HCEC 1CT (cell line): ENCODE measurements around the gene CLCN5.

Experiments
- DNase-seq: peaks from one replicate; pipeline ENCODE4 v3.0.0-alpha.2; 2017

Gene CLCN5

DNA sequence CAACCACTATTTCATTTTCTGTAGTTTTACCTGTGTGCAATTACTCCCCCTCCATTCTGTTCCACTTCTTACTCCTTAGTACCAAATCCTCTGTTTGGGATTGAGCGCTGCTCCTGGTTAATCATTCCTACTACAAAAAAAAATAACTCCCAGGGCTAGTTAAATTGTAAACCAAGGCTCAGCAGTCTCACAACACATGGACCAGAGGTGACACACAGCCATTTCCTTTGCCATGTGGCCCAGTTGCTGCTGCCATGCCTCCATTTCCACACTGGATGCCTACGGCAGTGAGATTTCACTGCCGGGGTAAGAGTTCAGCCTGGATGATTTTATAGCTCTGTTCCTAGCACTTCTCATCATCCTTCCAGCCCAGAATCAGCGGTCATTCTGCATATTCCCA is 171.2 kb downstream of the CLCN5 start:
- DNase-seq: no peak

DNA sequence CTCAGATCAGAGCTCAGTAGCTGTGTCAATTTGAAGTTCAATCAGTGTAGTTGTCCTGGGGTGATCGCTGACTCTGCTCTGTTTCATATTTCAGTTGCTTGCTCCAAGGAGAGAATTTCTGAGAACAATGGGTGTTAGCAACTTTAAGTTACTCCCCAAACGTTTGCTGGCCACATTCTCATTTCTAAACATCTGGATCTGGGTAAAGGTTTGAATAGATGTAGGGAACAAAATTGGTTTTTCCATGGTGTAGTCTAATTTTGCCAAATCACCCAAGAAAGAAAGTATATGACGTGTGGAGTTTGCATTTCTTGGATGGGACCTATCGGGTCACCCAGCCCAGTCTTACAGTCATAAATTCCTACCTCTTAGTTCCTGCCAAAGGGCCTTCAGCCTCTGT is 174.7 kb downstream of the CLCN5 start:
- no peak for DNase-seq

DNA sequence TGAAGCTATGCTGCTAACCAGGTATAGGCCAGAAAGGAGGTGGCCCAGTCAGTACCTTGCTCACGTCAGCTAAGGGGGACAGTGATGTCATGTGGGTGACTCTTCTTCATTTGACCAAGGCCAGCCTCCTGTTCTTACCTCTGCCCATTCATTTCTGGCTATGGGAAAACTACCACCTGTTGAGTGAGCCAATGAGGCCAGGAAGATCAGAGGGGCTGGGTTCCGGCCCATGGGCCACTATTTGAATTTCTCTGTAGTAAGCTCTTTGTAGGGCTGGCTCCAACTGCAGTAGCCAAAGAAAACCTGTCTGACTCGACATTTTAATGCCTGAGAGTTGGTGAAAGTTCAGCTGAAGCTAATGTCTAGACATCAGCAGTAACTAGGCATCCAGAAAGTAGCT is 175.8 kb downstream of the CLCN5 start:
- no peak for DNase-seq

DNA sequence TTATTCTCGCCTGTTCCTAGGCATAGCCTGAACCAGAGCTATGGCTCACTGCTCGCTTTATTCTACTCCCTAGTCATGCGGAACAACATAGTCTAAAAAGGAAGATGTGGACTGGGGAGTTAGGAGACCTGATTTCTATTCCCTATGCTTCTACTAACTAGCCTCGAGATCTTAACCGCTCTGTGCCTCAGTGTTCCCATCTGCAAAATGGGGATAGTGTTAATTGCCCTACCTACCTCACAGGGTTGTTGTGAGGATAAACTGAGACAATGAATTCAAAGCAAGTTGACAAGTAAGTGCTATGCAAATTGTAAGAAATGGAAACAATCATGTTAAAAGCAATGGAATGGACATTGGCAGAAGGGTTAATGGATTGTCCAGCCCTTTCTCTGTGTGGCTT is 176.4 kb downstream of the CLCN5 start:
- no peak for DNase-seq

DNA sequence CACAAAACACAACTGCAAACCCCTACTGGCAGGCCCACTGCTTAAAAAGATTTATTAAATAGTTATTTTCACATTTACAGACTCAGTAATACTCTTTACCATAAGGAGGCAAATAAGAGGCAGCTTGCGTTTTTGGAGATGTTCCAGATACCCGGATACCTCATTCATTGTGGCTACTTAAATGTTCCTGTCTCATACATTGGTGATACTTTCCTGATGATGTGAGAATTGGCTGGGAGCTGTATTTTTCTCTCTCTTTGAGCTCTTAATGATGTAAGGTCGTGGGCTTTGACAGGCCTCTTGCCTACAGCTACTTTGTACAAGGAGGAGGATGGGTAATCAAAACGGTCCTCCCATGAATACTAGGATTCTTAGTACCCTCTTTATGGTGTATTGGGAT is 176.9 kb downstream of the CLCN5 start:
- no peak for DNase-seq

DNA sequence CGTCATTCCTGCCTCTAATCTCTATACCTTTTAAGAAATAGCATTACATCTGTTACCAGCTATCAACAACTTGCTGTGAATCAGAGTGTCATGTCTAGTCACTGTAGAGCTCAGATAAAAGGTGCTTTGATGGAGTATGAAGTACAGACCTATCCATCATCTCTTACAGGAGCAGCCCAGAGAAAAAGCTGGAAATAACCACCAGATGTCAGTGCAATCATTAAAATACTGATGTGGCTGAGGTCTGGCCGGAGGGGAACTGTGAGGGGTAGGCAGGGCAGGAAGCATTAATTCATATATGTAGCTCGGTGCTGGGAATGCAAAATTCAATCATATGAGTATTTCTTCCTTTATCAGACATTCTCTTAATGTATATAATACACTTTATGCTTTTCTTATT is 177.8 kb downstream of the CLCN5 start:
- DNase-seq: no peak

DNA sequence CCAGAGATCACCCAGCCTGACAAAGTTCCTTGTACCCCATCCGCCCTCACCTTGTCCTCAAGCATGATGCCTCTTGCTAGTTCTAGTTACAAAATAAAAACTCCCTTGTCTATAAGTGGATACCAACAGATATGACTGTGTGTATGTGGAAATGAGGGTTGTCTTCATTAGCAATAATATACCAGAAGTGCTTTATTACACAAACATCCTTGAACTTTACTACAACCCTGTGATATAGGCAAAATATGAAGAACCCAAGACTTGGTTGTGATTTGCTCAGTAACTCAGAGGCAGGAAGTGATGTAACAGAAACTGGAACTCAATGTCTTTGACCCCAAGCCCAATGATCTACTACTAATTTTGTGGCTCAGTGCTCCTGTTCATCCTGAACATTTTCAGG is 180.8 kb downstream of the CLCN5 start:
- DNase-seq: no peak

DNA sequence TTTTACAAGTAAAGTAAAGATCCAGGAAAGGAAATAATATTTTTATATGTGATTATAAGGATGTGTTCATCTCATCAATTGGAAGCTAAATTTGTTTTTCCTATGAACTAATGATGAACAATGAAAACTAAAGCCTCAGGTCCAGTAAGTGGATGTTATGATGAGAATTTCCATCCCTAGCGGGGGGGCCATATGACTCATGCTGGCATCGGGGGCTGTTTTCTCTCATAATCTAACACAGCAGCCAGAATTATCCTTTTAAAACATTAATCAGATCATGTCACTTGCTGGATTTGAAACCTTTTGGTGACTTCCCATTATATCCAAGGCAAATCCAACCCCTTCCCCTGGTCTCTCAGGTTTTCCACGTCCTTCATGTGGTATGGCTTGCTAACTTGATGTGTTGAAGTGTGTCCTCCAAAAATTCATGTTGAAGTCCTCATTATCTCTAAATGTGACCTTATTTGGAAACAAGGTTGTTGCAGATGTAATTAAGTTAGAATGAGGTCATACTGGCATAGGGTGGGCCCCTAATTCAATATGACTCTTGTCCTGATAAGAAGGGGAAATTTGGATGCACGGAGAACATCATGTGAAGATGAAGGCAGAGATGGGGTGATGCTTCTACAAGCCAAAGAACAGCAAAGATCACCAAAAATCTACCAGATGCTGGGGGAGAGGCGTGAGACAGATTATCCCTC is 181.6 kb downstream of the CLCN5 start:
- no peak for DNase-seq

DNA sequence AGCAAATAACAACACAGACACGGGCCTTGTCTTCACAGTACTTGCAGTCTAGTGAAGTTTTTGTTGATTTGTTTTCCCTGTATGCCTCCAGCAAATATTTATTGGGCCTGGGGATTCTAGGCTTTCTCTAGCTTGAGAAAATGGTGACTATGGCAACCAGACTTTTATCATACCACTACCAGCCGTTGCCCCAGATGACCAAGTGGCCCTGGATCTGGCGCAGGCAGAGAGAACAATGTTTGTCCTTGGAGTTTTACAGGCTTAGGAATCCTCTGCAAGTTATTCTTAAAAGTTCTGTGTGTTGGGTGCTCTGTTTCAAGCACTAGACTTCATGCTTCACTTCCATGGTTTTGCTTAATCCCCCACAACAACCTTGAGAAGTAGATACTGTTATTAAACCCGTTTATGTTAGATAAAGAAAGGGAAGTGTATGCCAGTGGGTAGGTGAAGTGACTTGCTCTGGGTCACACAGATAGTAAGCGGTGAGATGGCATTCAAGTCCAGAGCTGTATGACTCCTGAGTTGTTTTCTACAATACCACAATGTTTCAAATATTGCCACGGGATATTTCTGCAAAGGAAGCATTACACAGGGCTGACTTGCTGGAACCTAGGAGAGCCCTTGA is 183.8 kb downstream of the CLCN5 start:
- DNase-seq: no peak

DNA sequence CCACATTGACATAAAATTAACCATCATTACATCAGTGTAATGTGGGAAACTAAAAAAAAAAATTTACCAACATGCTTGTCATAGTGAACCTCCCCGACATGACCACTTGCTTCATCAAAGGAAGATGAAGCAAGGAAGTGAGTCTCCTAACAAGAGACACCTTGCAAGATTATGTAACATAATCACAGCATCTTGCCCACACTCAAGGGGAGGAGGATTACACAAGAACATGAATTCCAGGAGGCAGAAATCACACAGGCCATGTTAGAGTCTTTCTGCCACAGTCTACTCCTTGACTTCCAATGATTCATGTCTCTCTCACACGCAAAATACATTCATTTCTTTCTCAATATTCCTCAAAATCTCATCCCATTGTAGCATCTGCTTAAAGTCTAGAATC is 185.1 kb downstream of the CLCN5 start:
- DNase-seq: no peak

DNA sequence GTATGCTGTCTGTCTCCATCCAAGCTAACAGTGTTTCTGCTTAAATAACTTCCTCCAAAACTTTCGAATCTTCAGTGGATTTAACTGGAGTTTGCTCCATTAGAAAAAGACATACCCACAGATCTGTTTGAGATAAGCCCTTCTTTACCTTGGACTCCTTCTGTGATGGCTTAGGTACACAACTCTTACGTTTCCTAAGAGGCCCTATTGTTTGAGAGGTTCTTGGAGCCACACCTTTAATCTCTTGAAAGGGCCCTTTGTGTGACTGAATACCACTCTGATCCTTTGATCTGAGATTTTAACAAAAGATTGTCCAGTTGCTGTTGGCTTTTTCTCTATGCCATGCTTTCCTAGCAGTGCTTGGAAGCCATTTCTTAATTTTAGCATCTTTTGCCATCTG is 185.9 kb downstream of the CLCN5 start:
- DNase-seq: no peak

DNA sequence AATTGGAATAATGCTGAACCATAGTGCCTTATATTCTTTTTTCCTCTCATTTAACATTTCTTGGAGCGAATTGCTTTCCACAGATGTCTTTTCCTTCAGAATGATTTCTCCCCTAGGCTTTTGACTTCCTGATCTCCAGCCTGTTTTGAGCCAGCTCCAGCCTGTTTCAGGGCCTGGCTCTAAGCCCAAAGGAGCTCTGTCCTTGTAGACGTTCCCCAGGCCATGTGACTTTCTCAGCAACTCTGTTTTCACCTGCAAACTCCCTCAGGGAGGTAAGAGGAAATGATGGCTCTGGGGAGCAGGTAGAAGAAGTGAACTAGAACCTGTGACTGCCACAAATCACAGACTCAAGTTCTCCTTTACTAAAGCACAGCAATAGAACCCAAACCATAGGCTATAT is 189.3 kb downstream of the CLCN5 start:
- no peak for DNase-seq

DNA sequence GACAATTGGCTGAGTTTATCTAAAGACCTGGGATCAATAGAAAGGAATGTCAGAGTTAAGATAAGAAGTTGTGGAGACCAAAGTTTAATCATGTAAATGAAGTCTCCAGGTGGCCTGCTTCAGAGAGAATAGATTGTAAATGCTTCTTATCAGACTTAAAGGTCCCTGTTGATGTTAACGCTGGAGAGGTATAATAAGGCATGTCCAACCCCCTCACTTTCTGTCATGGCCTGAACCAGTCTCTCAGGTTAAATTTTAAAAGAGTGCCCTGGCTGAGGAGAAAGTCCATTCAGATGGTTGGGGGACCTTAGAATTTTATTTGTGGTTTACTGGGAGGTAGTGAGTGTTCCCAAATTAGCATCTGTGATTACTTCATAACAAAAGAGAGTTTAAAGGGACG is 191.7 kb downstream of the CLCN5 start:
- DNase-seq: no peak

DNA sequence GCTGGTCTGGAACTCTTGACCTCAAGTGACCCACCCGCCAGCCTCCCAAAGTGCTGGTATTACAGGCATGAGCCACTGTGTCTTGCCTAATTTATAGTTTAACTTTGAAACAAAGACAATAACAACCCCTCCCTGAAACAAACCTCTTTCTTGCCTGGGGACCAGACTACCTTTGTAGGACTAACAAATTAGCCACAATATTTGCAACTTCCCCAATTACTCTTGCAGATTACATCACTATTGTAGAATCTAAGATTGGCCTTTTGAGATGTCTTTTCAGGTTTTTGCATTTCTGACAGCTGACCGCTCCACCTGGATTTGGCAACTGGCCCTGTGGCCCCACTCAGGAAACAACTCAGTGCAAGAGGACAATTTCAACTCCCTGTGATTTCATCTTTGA is 193.6 kb downstream of the CLCN5 start:
- no peak for DNase-seq

DNA sequence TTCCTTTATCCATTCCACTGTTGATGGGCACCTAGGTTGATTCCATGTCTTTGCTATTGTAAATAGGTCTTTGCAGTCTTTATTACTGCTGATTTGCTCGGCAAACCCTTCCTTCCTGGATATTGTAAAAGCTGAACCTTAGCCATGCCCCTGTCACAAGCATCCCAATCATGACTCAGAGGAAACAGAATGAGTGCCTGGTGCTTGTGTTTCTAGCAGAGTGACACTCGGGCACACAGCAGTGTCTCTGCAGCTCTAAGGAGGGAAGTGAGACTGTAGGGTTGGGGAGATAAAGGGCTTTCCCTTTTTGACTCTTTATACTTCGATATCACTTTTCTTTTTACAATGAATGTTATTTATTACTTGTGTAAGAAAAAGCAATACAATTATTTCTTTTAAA is 195.1 kb downstream of the CLCN5 start:
- DNase-seq: no peak

DNA sequence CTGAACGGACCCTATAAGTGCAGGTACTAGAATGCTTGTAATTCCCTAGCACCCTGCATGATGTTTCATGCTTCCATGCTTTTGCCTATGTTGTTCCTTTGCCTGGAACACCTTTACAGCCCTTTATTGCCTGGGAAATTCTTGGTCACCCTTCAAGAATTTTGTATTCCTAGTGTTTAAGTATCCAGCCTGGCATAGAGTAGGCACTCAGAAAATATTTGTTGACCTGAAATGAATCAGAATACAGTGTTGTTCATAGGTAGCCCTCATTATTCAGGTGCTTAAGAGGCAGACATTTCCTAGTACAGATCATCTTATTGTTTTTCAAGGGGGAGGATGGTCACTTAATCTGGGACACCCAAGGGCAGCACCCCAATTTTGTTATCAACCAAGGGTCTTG is 203.1 kb downstream of the CLCN5 start:
- no peak for DNase-seq

DNA sequence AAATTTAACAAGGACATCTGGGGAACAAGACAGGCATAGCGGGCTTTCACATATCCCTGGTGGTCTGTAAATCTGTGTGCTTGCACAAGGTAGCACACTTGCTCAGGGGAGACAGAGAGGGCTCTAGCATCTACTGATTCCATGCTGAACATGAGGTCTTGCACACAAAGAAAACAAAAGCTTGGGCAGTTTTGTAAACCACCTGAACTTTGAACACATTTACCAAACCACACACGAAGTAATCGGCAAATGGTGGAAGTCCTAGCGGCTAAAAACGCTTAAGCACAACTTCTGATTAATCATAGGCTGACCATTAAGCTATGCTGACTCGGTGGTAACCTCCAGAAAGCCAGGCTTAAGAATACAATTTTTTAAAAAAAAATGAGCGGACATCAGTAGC is 225.6 kb downstream of the CLCN5 start:
- DNase-seq: no peak
